ENCODE measurements around the gene ZNG1A.
"Not testable (repeated sequence)": the region's sequence is repeated elsewhere in the genome, so short reads cannot be mapped to it uniquely, and the experiment has no call there.

ZNG1A gene

GRCh38 chr9:93909-94308 lies 84.9 kb downstream of the ZNG1A start:
- POLR2A ChIA-PET; H3K36me3 ChIP-seq (ENCODE audit: control insufficient read depth in 2 of 2, insufficient read depth in 1 of 2, low read length in 2 of 2); CTCF ChIA-PET; H3K4me3 ChIP-seq (ENCODE audit: low read depth, low read length); H3K27ac ChIP-seq (ENCODE audit: extremely low read depth, low read depth, low read length); H3K4me1 ChIP-seq (ENCODE audit: control insufficient read depth, insufficient read depth, low read length); H3K9me3 ChIP-seq (ENCODE audit: control insufficient read depth, insufficient read depth, low read depth, low read length): not testable (repeated sequence)

- POLR2A ChIA-PET; CTCF ChIA-PET; H3K4me3 ChIP-seq (ENCODE audit: low read depth, low read length); H3K36me3 ChIP-seq (ENCODE audit: control insufficient read depth in 2 of 2, insufficient read depth in 1 of 2, low read length in 2 of 2); H3K27ac ChIP-seq (ENCODE audit: extremely low read depth, low read depth, low read length); H3K4me1 ChIP-seq (ENCODE audit: control insufficient read depth, insufficient read depth, low read length); H3K9me3 ChIP-seq (ENCODE audit: control insufficient read depth, insufficient read depth, low read depth, low read length): not testable (repeated sequence)
These were observed 88.0 kb downstream of the ZNG1A start for GRCh38 chr9:90851-91250.

GRCh38 chr9:88396-89037 lies 90.3 kb downstream of the ZNG1A start:
- POLR2A ChIA-PET; H3K27ac ChIP-seq (ENCODE audit: extremely low read depth, low read depth, low read length); H3K9me3 ChIP-seq (ENCODE audit: control insufficient read depth, insufficient read depth, low read depth, low read length); H3K4me1 ChIP-seq (ENCODE audit: control insufficient read depth, insufficient read depth, low read length); H3K4me3 ChIP-seq (ENCODE audit: low read depth, low read length); H3K36me3 ChIP-seq (ENCODE audit: control insufficient read depth in 2 of 2, insufficient read depth in 1 of 2, low read length in 2 of 2): not testable (repeated sequence)
- CTCF ChIA-PET: interaction anchor here (0.6 kb wide), 1 partner anchor 1891 kb away, joined by 3 read pairs; no protein-coding TSS in a partner anchor

GRCh38 chr9:87860-88259 lies 91.0 kb downstream of the ZNG1A start:
- H3K4me1 ChIP-seq (ENCODE audit: control insufficient read depth, insufficient read depth, low read length); H3K36me3 ChIP-seq (ENCODE audit: control insufficient read depth in 2 of 2, insufficient read depth in 1 of 2, low read length in 2 of 2); POLR2A ChIA-PET; H3K9me3 ChIP-seq (ENCODE audit: control insufficient read depth, insufficient read depth, low read depth, low read length); H3K27ac ChIP-seq (ENCODE audit: extremely low read depth, low read depth, low read length); H3K4me3 ChIP-seq (ENCODE audit: low read depth, low read length); CTCF ChIA-PET: not testable (repeated sequence)

GRCh38 chr9:87105-87504 lies 91.8 kb downstream of the ZNG1A start:
- H3K36me3 ChIP-seq (ENCODE audit: control insufficient read depth in 2 of 2, insufficient read depth in 1 of 2, low read length in 2 of 2); POLR2A ChIA-PET; H3K27ac ChIP-seq (ENCODE audit: extremely low read depth, low read depth, low read length); CTCF ChIA-PET; H3K4me1 ChIP-seq (ENCODE audit: control insufficient read depth, insufficient read depth, low read length); H3K4me3 ChIP-seq (ENCODE audit: low read depth, low read length); H3K9me3 ChIP-seq (ENCODE audit: control insufficient read depth, insufficient read depth, low read depth, low read length): not testable (repeated sequence)

GRCh38 chr9:86697-87096 lies 92.2 kb downstream of the ZNG1A start:
- H3K36me3 ChIP-seq (ENCODE audit: control insufficient read depth in 2 of 2, insufficient read depth in 1 of 2, low read length in 2 of 2); H3K4me1 ChIP-seq (ENCODE audit: control insufficient read depth, insufficient read depth, low read length); H3K9me3 ChIP-seq (ENCODE audit: control insufficient read depth, insufficient read depth, low read depth, low read length); CTCF ChIA-PET; POLR2A ChIA-PET; H3K27ac ChIP-seq (ENCODE audit: extremely low read depth, low read depth, low read length); H3K4me3 ChIP-seq (ENCODE audit: low read depth, low read length): not testable (repeated sequence)

- H3K27ac ChIP-seq (ENCODE audit: extremely low read depth, low read depth, low read length); H3K36me3 ChIP-seq (ENCODE audit: control insufficient read depth in 2 of 2, insufficient read depth in 1 of 2, low read length in 2 of 2); H3K4me3 ChIP-seq (ENCODE audit: low read depth, low read length); H3K4me1 ChIP-seq (ENCODE audit: control insufficient read depth, insufficient read depth, low read length); CTCF ChIA-PET; H3K9me3 ChIP-seq (ENCODE audit: control insufficient read depth, insufficient read depth, low read depth, low read length); POLR2A ChIA-PET: not testable (repeated sequence)
These were observed 95.7 kb downstream of the ZNG1A start for GRCh38 chr9:82932-83689.

- POLR2A ChIA-PET: not testable (repeated sequence)
These were observed 100.5 kb downstream of the ZNG1A start for GRCh38 chr9:78333-78732.

GRCh38 chr9:76389-76788 lies 102.5 kb downstream of the ZNG1A start:
- POLR2A ChIA-PET; CTCF ChIA-PET; H3K27ac ChIP-seq (ENCODE audit: extremely low read depth, low read depth, low read length); H3K4me3 ChIP-seq (ENCODE audit: low read depth, low read length); H3K4me1 ChIP-seq (ENCODE audit: control insufficient read depth, insufficient read depth, low read length); H3K9me3 ChIP-seq (ENCODE audit: control insufficient read depth, insufficient read depth, low read depth, low read length); H3K36me3 ChIP-seq (ENCODE audit: control insufficient read depth in 2 of 2, insufficient read depth in 1 of 2, low read length in 2 of 2): not testable (repeated sequence)

More at GRCh38 chr9:78333-78732, 100.5 kb downstream of the ZNG1A start:
- CTCF ChIA-PET; H3K4me1 ChIP-seq (ENCODE audit: control insufficient read depth, insufficient read depth, low read length); H3K9me3 ChIP-seq (ENCODE audit: control insufficient read depth, insufficient read depth, low read depth, low read length); H3K4me3 ChIP-seq (ENCODE audit: low read depth, low read length); H3K36me3 ChIP-seq (ENCODE audit: control insufficient read depth in 2 of 2, insufficient read depth in 1 of 2, low read length in 2 of 2); H3K27ac ChIP-seq (ENCODE audit: extremely low read depth, low read depth, low read length): not testable (repeated sequence)

- CTCF ChIA-PET; H3K4me3 ChIP-seq (ENCODE audit: low read depth, low read length); H3K36me3 ChIP-seq (ENCODE audit: control insufficient read depth in 2 of 2, insufficient read depth in 1 of 2, low read length in 2 of 2); H3K27ac ChIP-seq (ENCODE audit: extremely low read depth, low read depth, low read length); H3K4me1 ChIP-seq (ENCODE audit: control insufficient read depth, insufficient read depth, low read length); H3K9me3 ChIP-seq (ENCODE audit: control insufficient read depth, insufficient read depth, low read depth, low read length); POLR2A ChIA-PET: not testable (repeated sequence)
These were observed 104.8 kb downstream of the ZNG1A start for GRCh38 chr9:73900-74525.

GRCh38 chr9:73076-73899 lies 105.6 kb downstream of the ZNG1A start:
- POLR2A ChIA-PET; H3K27ac ChIP-seq (ENCODE audit: extremely low read depth, low read depth, low read length); CTCF ChIA-PET; H3K36me3 ChIP-seq (ENCODE audit: control insufficient read depth in 2 of 2, insufficient read depth in 1 of 2, low read length in 2 of 2); H3K9me3 ChIP-seq (ENCODE audit: control insufficient read depth, insufficient read depth, low read depth, low read length); H3K4me1 ChIP-seq (ENCODE audit: control insufficient read depth, insufficient read depth, low read length); H3K4me3 ChIP-seq (ENCODE audit: low read depth, low read length): not testable (repeated sequence)
